Measurements from ENCODE around the gene CCDC85B.

GRCh38 chr11:65856689-65857499 is 33.6 kb upstream of the CCDC85B start:
- TF ChIP-seq, protein P1, sequence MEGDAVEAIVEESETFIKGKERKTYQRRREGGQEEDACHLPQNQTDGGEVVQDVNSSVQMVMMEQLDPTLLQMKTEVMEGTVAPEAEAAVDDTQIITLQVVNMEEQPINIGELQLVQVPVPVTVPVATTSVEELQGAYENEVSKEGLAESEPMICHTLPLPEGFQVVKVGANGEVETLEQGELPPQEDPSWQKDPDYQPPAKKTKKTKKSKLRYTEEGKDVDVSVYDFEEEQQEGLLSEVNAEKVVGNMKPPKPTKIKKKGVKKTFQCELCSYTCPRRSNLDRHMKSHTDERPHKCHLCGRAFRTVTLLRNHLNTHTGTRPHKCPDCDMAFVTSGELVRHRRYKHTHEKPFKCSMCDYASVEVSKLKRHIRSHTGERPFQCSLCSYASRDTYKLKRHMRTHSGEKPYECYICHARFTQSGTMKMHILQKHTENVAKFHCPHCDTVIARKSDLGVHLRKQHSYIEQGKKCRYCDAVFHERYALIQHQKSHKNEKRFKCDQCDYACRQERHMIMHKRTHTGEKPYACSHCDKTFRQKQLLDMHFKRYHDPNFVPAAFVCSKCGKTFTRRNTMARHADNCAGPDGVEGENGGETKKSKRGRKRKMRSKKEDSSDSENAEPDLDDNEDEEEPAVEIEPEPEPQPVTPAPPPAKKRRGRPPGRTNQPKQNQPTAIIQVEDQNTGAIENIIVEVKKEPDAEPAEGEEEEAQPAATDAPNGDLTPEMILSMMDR (IDR thresholded peaks at IDR 0.05) = no peak
- peak; percentile 72 for TF ChIP-seq EP300 (IDR thresholded peaks at IDR 0.05)
- TF ChIP-seq POLR2AphosphoS5 (IDR thresholded peaks at IDR 0.05) = peak; percentile 84 to 90

Data from esophagus muscularis mucosa (tissue), 4 donors.